MCF 10A (cell line): Measurements from ENCODE around the gene VWA7. TPM values are rescaled to one million over a fixed set of nuclear protein-coding genes. Genes with fewer than 3 reads are reported as not detected.

Experiments used
- BruUV-seq: library from RNA; stranded (reverse); fragments of 400-500 nt; replicated peaks from 2 replicates; lab custom pipeline; 2021; lab: Mats Ljungman, UMichigan
- CTCF ChIA-PET: fragments of 300-600 bp; sonication (Branson Sonifier 250); formaldehyde crosslinking; extraction: SDS; loops from one replicate; lab custom pipeline; 2021; ENCODE audit warnings: antibody characterized with exemption, inconsistent platforms; lab: Yijun Ruan, JAX
- POLR2A ChIA-PET: fragments of 300-600, 350-650 bp; sonication (Branson Sonifier 250); formaldehyde crosslinking; extraction: SDS; loops from one replicate; lab custom pipeline; 2020; ENCODE audit warnings: antibody characterized with exemption, inconsistent platforms; lab: Yijun Ruan, JAX
- DNase-seq: peaks from one replicate; pipeline ENCODE4 v3.0.0-alpha.2; 2018; ENCODE audit not compliant: unreplicated experiment
- H3K27ac Mint-ChIP-seq: one replicate; pipeline ENCODE4 v1.8.0; 2022; ENCODE audit warnings: mild to moderate bottlenecking, low read depth, mixed read lengths; ENCODE audit not compliant: unreplicated experiment
- H3K27me3 Mint-ChIP-seq: one replicate; pipeline ENCODE4 v1.8.0; 2022; ENCODE audit warnings: mixed read lengths; ENCODE audit not compliant: insufficient read depth, unreplicated experiment
- H3K36me3 Mint-ChIP-seq: one replicate; pipeline ENCODE4 v1.8.0; 2022; ENCODE audit warnings: mild to moderate bottlenecking, moderate library complexity, mixed read lengths; ENCODE audit not compliant: insufficient read depth, unreplicated experiment
- H3K4me1 Mint-ChIP-seq: one replicate; pipeline ENCODE4 v1.8.0; 2022; ENCODE audit warnings: mixed read lengths; ENCODE audit not compliant: insufficient read depth, unreplicated experiment
- H3K4me3 Mint-ChIP-seq: one replicate; pipeline ENCODE4 v1.8.0; 2022; ENCODE audit warnings: mild to moderate bottlenecking, moderate library complexity, mixed read lengths; ENCODE audit not compliant: unreplicated experiment
- H3K9me3 Mint-ChIP-seq: one replicate; pipeline ENCODE4 v1.8.0; 2022; ENCODE audit warnings: mixed read lengths; ENCODE audit not compliant: unreplicated experiment
- CTCF ChIP-seq: fragments of 200-600 bp; IDR thresholded peaks from one replicate; pipeline ENCODE4 v1.8.0; 2022; ENCODE audit warnings: antibody characterized with exemption, mild to moderate bottlenecking; ENCODE audit not compliant: unreplicated experiment
- intact Hi-C: fragments of 100-400 bp; cut with micrococcal nuclease; formaldehyde crosslinking; loops from 2 replicates; pipeline ENCODE4 v1.14.1; 2022
- total RNA-seq: library from RNA; stranded (reverse); gene quantifications from 2 replicates; pipeline ENCODE4 v1.2.3, GENCODE V29; 2022

Gene VWA7
- total RNA-seq, 1 experiment from 2014 or later: 2.0 TPM

GRCh38 chr6:31762878-31763618, 14.1 kb downstream of the VWA7 start:
- Mint-ChIP-seq H3K4me3 (no peak overlapping the region), H3K36me3 (no peaks in the 10 kb centered on the region), H3K27me3 (no peaks in the 10 kb centered on the region), H3K27ac (no peak overlapping the region), H3K4me1 (no peaks in the 10 kb centered on the region), H3K9me3 (no peaks in the 10 kb centered on the region)
- no TSS peak for BruUV-seq
- CTCF ChIA-PET: interaction anchor here (0.7 to 1.2 kb wide), 3 partner anchors 28 to 988 kb away, joined by 3 to 4 read pairs (median 3); no protein-coding TSS in a partner anchor
- POLR2A ChIA-PET: interaction anchor here (1.1 kb wide), 1 partner anchor 10 kb away, joined by 3 read pairs; no protein-coding TSS in a partner anchor
- DNase-seq: no peak
- TF ChIP-seq CTCF: no peak
- intact Hi-C loops: no loop called here

- no peak for DNase-seq
- Mint-ChIP-seq H3K27ac (no peak within 1 kb of the TSS), H3K4me3 (no peak within 1 kb of the TSS), H3K9me3 (no peaks in the 10 kb centered on the region), H3K4me1 (no peaks in the 10 kb centered on the region), H3K36me3 (no peaks in the 10 kb centered on the region), H3K27me3 (no peaks in the 10 kb centered on the region)
- intact Hi-C loops: no loop called here
- TF ChIP-seq CTCF: no peak
- ChIA-PET CTCF (no interaction called here), POLR2A (no interaction called here)
- no TSS peak for BruUV-seq
These were observed 14.8 kb downstream of the VWA7 start, which contains the start of gene SAPCD1 for GRCh38 chr6:31762356-31762755. SAPCD1 (plus strand) TSS chr6:31762656; CDS start chr6:31763055, 399 bp downstream.

GRCh38 chr6:31761343-31761742, 15.8 kb downstream of the VWA7 start:
- intact Hi-C loops: no loop called here
- Mint-ChIP-seq H3K9me3 (no peaks in the 10 kb centered on the region), H3K27me3 (no peaks in the 10 kb centered on the region), H3K27ac (no peak overlapping the region), H3K36me3 (peaks cover 4% of the 10 kb centered on the region), H3K4me3 (no peak overlapping the region), H3K4me1 (no peaks in the 10 kb centered on the region)
- POLR2A ChIA-PET: no interaction called here
- no peak for TF ChIP-seq CTCF
- BruUV-seq: no TSS peak
- CTCF ChIA-PET: no interaction called here
- DNase-seq: no peak

- POLR2A ChIA-PET: no interaction called here
- intact Hi-C loops: no loop called here
- Mint-ChIP-seq H3K4me3 (no peak overlapping the region), H3K27me3 (no peaks in the 10 kb centered on the region), H3K4me1 (no peaks in the 10 kb centered on the region), H3K27ac (no peak overlapping the region), H3K36me3 (peaks cover 4% of the 10 kb centered on the region), H3K9me3 (no peaks in the 10 kb centered on the region)
- no TSS peak for BruUV-seq
- CTCF ChIA-PET: no interaction called here
- no peak for TF ChIP-seq CTCF
- DNase-seq: no peak
These were observed 16.3 kb downstream of the VWA7 start for GRCh38 chr6:31760790-31761189.
